H1 (cell line): ENCODE measurements around the gene CAPN1. TPM values are rescaled to one million over a fixed set of nuclear protein-coding genes. Genes with fewer than 3 reads are reported as not detected.
A peak's percentile ranks its signal among the peaks of the same experiment; 100 is the strongest.

Experiments used
- CTCF ChIA-PET: fragments of 300-600 bp; sonication (Branson Sonifier 250); formaldehyde crosslinking; loops from one replicate; lab custom pipeline; 2021; ENCODE audit not compliant: partially characterized antibody; lab: Charles Lee
- POLR2A ChIA-PET: fragments of 300-600 bp; sonication (Branson Sonifier 250); formaldehyde crosslinking; loops from one replicate; lab custom pipeline; 2021; ENCODE audit warnings: inconsistent platforms; ENCODE audit not compliant: partially characterized antibody; lab: Charles Lee
- DNase-seq, 2 experiments: peaks; one replicate each; pipeline versions ENCODE4 v3.0.0 to v3.0.0-alpha.2; 2010 to 2022; ENCODE audit warnings: low spot score in 2 of 2, low read depth in 1 of 2, mixed read lengths in 1 of 2
- FAIRE-seq: peaks from 2 replicates; lab custom pipeline; 2011; peaks lifted over from hg19 to GRCh38; lab: Jason Lieb, UNC
- H2AFZ ChIP-seq: 2 replicates; pipeline ENCODE4 v1.8.1; 2012; ENCODE audit warnings: low read length, inconsistent platforms
- H2AK5ac ChIP-seq: 2 replicates; pipeline ENCODE4 v1.6.1; 2013; ENCODE audit warnings: low read depth, low read length
- H2BK120ac ChIP-seq: replicated peaks from 2 replicates; pipeline ENCODE3; 2013; ENCODE audit warnings: low read depth, low read length, inconsistent platforms
- H2BK12ac ChIP-seq: 2 replicates; pipeline ENCODE4 v1.6.1; 2013; ENCODE audit warnings: low read depth, low read length
- H2BK15ac ChIP-seq: 2 replicates; pipeline ENCODE4 v1.6.1; 2013; ENCODE audit warnings: low read length
- H2BK20ac ChIP-seq: 2 replicates; pipeline ENCODE4 v1.6.1; 2013; ENCODE audit warnings: low read length
- H2BK5ac ChIP-seq: 2 replicates; pipeline ENCODE4 v1.6.1; 2013; ENCODE audit warnings: low read depth, low read length
- H3K14ac ChIP-seq: 2 replicates; pipeline ENCODE4 v1.6.1; 2013; ENCODE audit warnings: inconsistent platforms; ENCODE audit not compliant: insufficient read length
- H3K18ac ChIP-seq: 2 replicates; pipeline ENCODE4 v1.6.1; 2013; ENCODE audit warnings: low read length; ENCODE audit errors: extremely low read depth
- H3K23ac ChIP-seq: 2 replicates; pipeline ENCODE4 v1.6.1; 2013; ENCODE audit warnings: inconsistent platforms; ENCODE audit not compliant: insufficient read length
- H3K23me2 ChIP-seq: 2 replicates; pipeline ENCODE4 v1.6.1; 2013; ENCODE audit warnings: low read depth, low read length
- H3K27ac ChIP-seq: 2 replicates; pipeline ENCODE4 v1.6.1; 2011; ENCODE audit warnings: low read depth, low read length, inconsistent platforms
- H3K27me3 ChIP-seq, 4 experiments: replicated peaks in 1 of 4; 1 replicate in 1 of 4; 2 replicates in 3 of 4; pipeline versions ENCODE4 v1.6.1 to v1.8.1; 2011 to 2013; ENCODE audit warnings: low read length in 3 of 4, mild to moderate bottlenecking in 3 of 4, inconsistent platforms in 2 of 4, mixed read lengths in 2 of 4, moderate library complexity in 1 of 4; ENCODE audit not compliant: control insufficient read depth in 3 of 4, insufficient read depth in 3 of 4; ENCODE audit errors: extremely low read depth in 1 of 4
- H3K36me3 ChIP-seq, 4 experiments: 2 replicates each; pipeline versions ENCODE4 v1.6.1 to v1.8.1; 2011 to 2013; ENCODE audit warnings: mild to moderate bottlenecking in 4 of 4, low read length in 3 of 4, moderate library complexity in 2 of 4, control low read depth in 1 of 4, inconsistent platforms in 1 of 4; ENCODE audit not compliant: insufficient read depth in 4 of 4, control insufficient read depth in 2 of 4
- H3K4ac ChIP-seq: replicated peaks from 2 replicates; pipeline ENCODE3; 2013; ENCODE audit warnings: low read length, low read depth, mixed read lengths, inconsistent platforms; ENCODE audit not compliant: insufficient read length
- H3K4me1 ChIP-seq, 4 experiments: replicated peaks in 1 of 4; 1 replicate in 1 of 4; 2 replicates in 3 of 4; pipeline versions ENCODE4 v1.6.1 to v1.8.1; 2011 to 2013; ENCODE audit warnings: low read length in 3 of 4, inconsistent platforms in 2 of 4, mixed read lengths in 1 of 4; ENCODE audit not compliant: insufficient read depth in 4 of 4, control insufficient read depth in 3 of 4
- H3K4me2 ChIP-seq, 2 experiments: 2 replicates each; pipeline versions ENCODE4 v1.6.1 to v1.8.1; 2011 to 2013; ENCODE audit warnings: low read depth in 2 of 2, low read length in 2 of 2, control low read depth in 1 of 2, inconsistent platforms in 1 of 2, mild to moderate bottlenecking in 1 of 2; ENCODE audit not compliant: insufficient read depth in 1 of 2
- H3K4me3 ChIP-seq, 4 experiments: fragments of 200-600, 300-600 bp in 1 of 4; sonication (generic), shearing (Covaris generic), sonication (Bioruptor Twin) in 1 of 4; 2 replicates each; pipeline versions ENCODE4 v1.5.1 to v1.8.1; 2011 to 2016; ENCODE audit warnings: low read length in 4 of 4, low read depth in 3 of 4, control low read depth in 2 of 4, inconsistent platforms in 2 of 4, mild to moderate bottlenecking in 2 of 4, mixed read lengths in 1 of 4, moderate library complexity in 1 of 4; ENCODE audit not compliant: insufficient read depth in 2 of 4; ENCODE audit errors: extremely low read depth in 1 of 4
- H3K56ac ChIP-seq: replicated peaks from 2 replicates; pipeline ENCODE3; 2013; ENCODE audit warnings: low read depth, mild to moderate bottlenecking, mixed read lengths, low read length, inconsistent platforms; ENCODE audit not compliant: insufficient read length
- H3K79me1 ChIP-seq: 2 replicates; pipeline ENCODE4 v1.6.1; 2013; ENCODE audit warnings: low read depth, low read length, control low read depth
- H3K79me2 ChIP-seq, 2 experiments: 2 replicates each; pipeline versions ENCODE4 v1.6.1 to v1.8.1; 2012 to 2013; ENCODE audit warnings: low read length in 2 of 2, mild to moderate bottlenecking in 2 of 2, inconsistent platforms in 1 of 2; ENCODE audit not compliant: insufficient read depth in 2 of 2, control insufficient read depth in 1 of 2
- H3K9ac ChIP-seq, 4 experiments: replicated peaks in 1 of 4; 1 replicate in 1 of 4; 2 replicates in 3 of 4; pipeline versions ENCODE4 v1.6.1 to v1.8.1; 2011 to 2013; ENCODE audit warnings: low read depth in 3 of 4, low read length in 3 of 4, control low read depth in 2 of 4, mild to moderate bottlenecking in 2 of 4, moderate library complexity in 2 of 4, inconsistent platforms in 1 of 4; ENCODE audit errors: extremely low read depth in 1 of 4
- H3K9me3 ChIP-seq, 2 experiments: 2 replicates each; pipeline versions ENCODE4 v1.6.1 to v1.8.1; 2012 to 2013; ENCODE audit warnings: mild to moderate bottlenecking in 2 of 2, moderate library complexity in 2 of 2, control low read depth in 1 of 2, inconsistent platforms in 1 of 2, low read depth in 1 of 2, low read length in 1 of 2, mixed read lengths in 1 of 2; ENCODE audit not compliant: insufficient read depth in 2 of 2
- H4K20me1 ChIP-seq, 2 experiments: replicated peaks in 1 of 2; 2 replicates each; pipeline versions ENCODE3 to v1.8.1; 2011 to 2013; ENCODE audit warnings: inconsistent platforms in 2 of 2, low read length in 2 of 2, mild to moderate bottlenecking in 1 of 2; ENCODE audit not compliant: insufficient read depth in 2 of 2, control insufficient read depth in 1 of 2
- H4K5ac ChIP-seq: 2 replicates; pipeline ENCODE4 v1.6.1; 2013; ENCODE audit warnings: low read length, low read depth, mixed read lengths, inconsistent platforms; ENCODE audit not compliant: insufficient read length
- H4K8ac ChIP-seq: 2 replicates; pipeline ENCODE4 v1.8.0; 2013; ENCODE audit warnings: mild to moderate bottlenecking, moderate library complexity, low read length, inconsistent platforms; ENCODE audit not compliant: insufficient read depth; ENCODE audit errors: extremely low read depth
- H4K91ac ChIP-seq: replicated peaks from 2 replicates; pipeline ENCODE3; 2013; ENCODE audit warnings: low read length, mixed read lengths, inconsistent platforms; ENCODE audit not compliant: insufficient read length
- CHD2 ChIP-seq: IDR thresholded peaks from 2 replicates; pipeline ENCODE4 v1.6.1; 2012; ENCODE audit warnings: low read length, improper control_type of control experiment
- CTCF ChIP-seq, 3 experiments: IDR thresholded peaks; 1 replicate in 2 of 3; 2 replicates in 1 of 3; pipeline versions ENCODE4 v1.5.1 to v1.6.1; 2011; ENCODE audit warnings: low read length in 3 of 3, mild to moderate bottlenecking in 3 of 3, inconsistent platforms in 2 of 3, low read depth in 1 of 3, moderate library complexity in 1 of 3; ENCODE audit not compliant: insufficient read depth in 1 of 3; ENCODE audit errors: control extremely low read depth in 1 of 3
- EZH2 ChIP-seq: fragments of 200-600 bp; sonication (generic); IDR thresholded peaks from 2 replicates; pipeline ENCODE4 v1.7.1; 2012; ENCODE audit warnings: low read depth, mild to moderate bottlenecking, moderate library complexity, low read length, inconsistent platforms; ENCODE audit not compliant: severe bottlenecking
- HDAC6 ChIP-seq: IDR thresholded peaks from one replicate; pipeline ENCODE4 v1.7.1; 2012; ENCODE audit warnings: low read depth, mild to moderate bottlenecking, inconsistent platforms, low read length, moderate library complexity
- NANOG ChIP-seq: IDR thresholded peaks from 2 replicates; pipeline ENCODE4 v1.6.1; 2011; ENCODE audit warnings: low read length, low read depth, mild to moderate bottlenecking, inconsistent platforms; ENCODE audit not compliant: insufficient read depth, poor library complexity, severe bottlenecking
- SUZ12 ChIP-seq: fragments of 200-600 bp; sonication (generic); IDR thresholded peaks from 2 replicates; pipeline ENCODE4 v1.6.1; 2012; ENCODE audit warnings: mild to moderate bottlenecking, inconsistent platforms, low read length, moderate library complexity, mixed read lengths
- TBP ChIP-seq: IDR thresholded peaks from 2 replicates; pipeline ENCODE4 v1.6.1; 2011; ENCODE audit warnings: low read depth, low read length, improper control_type of control experiment
- WGBS, 2 experiments: shearing (Covaris generic) in 1 of 2; methylation state at CpG; one replicate each; pipeline versions ENCODE4 v1.1.6 to v1.1.7; 2013 to 2015; ENCODE audit warnings: low lambda C conversion rate in 2 of 2, mixed read lengths in 2 of 2, inconsistent platforms in 1 of 2, low coverage in 1 of 2, missing lambda C conversion rate in 1 of 2; ENCODE audit not compliant: insufficient replicate concordance in 2 of 2, insufficient coverage in 1 of 2, insufficient read length in 1 of 2; ENCODE audit errors: extremely low coverage in 1 of 2, missing lambda C conversion rate in 1 of 2; 5-methylcytosine and 5-hydroxymethylcytosine counted together
- polyA plus RNA-seq, 7 experiments: library from polyadenylated mRNA; depleted of rRNA in 3 of 7; stranded (reverse) in 5 of 7; unstranded in 2 of 7; fragments of >200 nt in 5 of 7; fragments of 200-250 nt in 2 of 7; gene quantifications; 1 replicate in 5 of 7; 2 replicates in 1 of 7; 4 replicates in 1 of 7; pipeline versions ENCODE4 v1.2.1 to v1.2.3, GENCODE V29; 2011 to 2013; ENCODE audit warnings: missing spikeins in 2 of 7, mixed read lengths in 2 of 7
- total RNA-seq: library from RNA; stranded (reverse); fragmentation: NEBNext Ultra II Directional; extraction: Animal tissue kit (Norgen Biotek cat#: 25700); gene quantifications from 2 replicates; pipeline ENCODE4 v1.2.1, GENCODE V29; 2021

The CAPN1 gene
- total and polyA plus RNA-seq, 2 of the 8 experiments (the other 6 are each of a cell fraction or from before 2014, with no cell fraction given): 194 to 233 TPM

GRCh38 chr11:65223011-65223410 lies 41.3 kb downstream of the CAPN1 start:
- H3K9me3 ChIP-seq: no peaks in the 10 kb centered on the region
- FAIRE-seq (no peak), DNase-seq (no peak)
- H2AK5ac ChIP-seq: no peak overlapping the region
- ChIA-PET CTCF (interaction anchor here (1.0 to 15.4 kb wide), 7 partner anchors 15 to 154 kb away, joined by 3 to 258 read pairs (median 4); partner anchors contain the start of gene POLA2), POLR2A (interaction anchor here (0.7 to 18.1 kb wide), 12 partner anchors 13 to 111 kb away, joined by 3 to 324 read pairs (median 4); partner anchors contain the start of genes POLA2 and TM7SF2)
- no peak overlapping the region for H4K8ac ChIP-seq
- no peak overlapping the region for H3K23ac ChIP-seq
- H3K4me3 ChIP-seq: no peak overlapping the region
- no peak overlapping the region for H3K4ac ChIP-seq
- no peak overlapping the region for H4K5ac ChIP-seq
- no peak overlapping the region for H3K27ac ChIP-seq
- H3K79me1 ChIP-seq: no peaks in the 10 kb centered on the region; the same call in 1 of the 2 replicates
- H4K91ac ChIP-seq: no peak overlapping the region
- no peak overlapping the region for H3K9ac ChIP-seq
- H3K4me2 ChIP-seq: no peak overlapping the region
- no peak overlapping the region for H2BK5ac ChIP-seq
- H2BK20ac ChIP-seq: no peak overlapping the region
- peaks cover 0 to 9% (median 7%) of the 10 kb centered on the region in 4 experiments; a peak in 6 of 7 replicates for H3K4me1 ChIP-seq
- H3K36me3 ChIP-seq: peaks cover 0 to 6% (median 2%) of the 10 kb centered on the region in 4 experiments; a peak in 2 of 8 replicates
- H4K20me1 ChIP-seq: peaks cover 0 to 3% of the 10 kb centered on the region in 2 experiments
- H2BK120ac ChIP-seq: no peak overlapping the region
- no peak overlapping the region for H3K18ac ChIP-seq
- peaks cover 3% of the 10 kb centered on the region; the same call in 1 of the 2 replicates for H3K23me2 ChIP-seq
- no peak overlapping the region for H3K14ac ChIP-seq
- H3K79me2 ChIP-seq: no peaks in the 10 kb centered on the region
- WGBS, 2 experiments: 92% methylated on average over 8 of the region's 8 CpGs; no CpG with 5 or more reads in 1 of the 2 experiments
- no peak overlapping the region for H2AFZ ChIP-seq
- H2BK12ac ChIP-seq: 0 out of 2 replicates have a peak overlapping the region, but pooled peaks have one; percentile 0
- H3K56ac ChIP-seq: no peak overlapping the region
- H2BK15ac ChIP-seq: no peak overlapping the region
- H3K27me3 ChIP-seq: no peaks in the 10 kb centered on the region
- TF ChIP-seq HDAC6 (no peak), CHD2 (no peak), EZH2 (no peak), NANOG (no peak), SUZ12 (no peak), TBP (no peak), CTCF (IDR thresholded peaks at IDR 0.05; ENCODE audit: control extremely low read depth in 1 of 3, insufficient read depth in 1 of 3, low read depth in 1 of 3, low read length in 3 of 3) (no peak)
